Measurements from ENCODE around the gene S100A9.

DNA sequence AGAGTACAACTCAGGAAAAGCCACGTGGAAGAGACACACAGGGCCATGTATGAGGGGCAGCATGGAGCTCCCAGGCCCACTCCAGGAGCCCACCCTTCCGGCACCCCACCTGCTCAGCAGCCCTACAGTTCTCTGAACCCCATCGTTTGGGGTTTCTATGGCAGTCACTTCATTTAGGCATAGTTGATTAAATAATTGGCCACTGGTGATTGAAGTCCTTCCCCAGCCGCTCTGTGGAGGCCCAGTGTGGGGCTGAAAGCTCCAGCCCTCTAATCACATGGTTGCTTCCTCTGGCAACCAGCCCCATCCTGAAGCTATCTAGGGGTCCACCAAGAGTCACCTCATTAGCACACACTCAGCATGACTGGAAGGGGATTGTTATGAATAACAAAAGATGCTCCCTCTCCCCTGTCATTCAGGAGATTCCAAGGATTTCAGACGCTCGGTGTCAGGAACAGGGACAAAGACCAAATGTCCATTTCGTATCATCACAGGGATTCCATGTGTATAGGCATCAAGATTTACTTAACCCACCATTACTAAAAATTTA is 46.5 kb downstream of the S100A9 start:
- TF ChIP-seq EZH2phosphoT487 (IDR thresholded peaks at IDR 0.05; ENCODE audit: borderline replicate concordance) (no peak), EGR1 (IDR thresholded peaks at IDR 0.05; ENCODE audit: low read depth) (no peak), POLR2AphosphoS5 (IDR thresholded peaks at IDR 0.05; ENCODE audit: low read depth, low read length) (no peak), YY1 (IDR thresholded peaks at IDR 0.05; ENCODE audit: extremely low read depth, insufficient replicate concordance, low read depth, low read length) (no peak), CEBPB (IDR thresholded peaks at IDR 0.05; ENCODE audit: low read depth) (no peak)
- TF ChIP-seq, protein P1, sequence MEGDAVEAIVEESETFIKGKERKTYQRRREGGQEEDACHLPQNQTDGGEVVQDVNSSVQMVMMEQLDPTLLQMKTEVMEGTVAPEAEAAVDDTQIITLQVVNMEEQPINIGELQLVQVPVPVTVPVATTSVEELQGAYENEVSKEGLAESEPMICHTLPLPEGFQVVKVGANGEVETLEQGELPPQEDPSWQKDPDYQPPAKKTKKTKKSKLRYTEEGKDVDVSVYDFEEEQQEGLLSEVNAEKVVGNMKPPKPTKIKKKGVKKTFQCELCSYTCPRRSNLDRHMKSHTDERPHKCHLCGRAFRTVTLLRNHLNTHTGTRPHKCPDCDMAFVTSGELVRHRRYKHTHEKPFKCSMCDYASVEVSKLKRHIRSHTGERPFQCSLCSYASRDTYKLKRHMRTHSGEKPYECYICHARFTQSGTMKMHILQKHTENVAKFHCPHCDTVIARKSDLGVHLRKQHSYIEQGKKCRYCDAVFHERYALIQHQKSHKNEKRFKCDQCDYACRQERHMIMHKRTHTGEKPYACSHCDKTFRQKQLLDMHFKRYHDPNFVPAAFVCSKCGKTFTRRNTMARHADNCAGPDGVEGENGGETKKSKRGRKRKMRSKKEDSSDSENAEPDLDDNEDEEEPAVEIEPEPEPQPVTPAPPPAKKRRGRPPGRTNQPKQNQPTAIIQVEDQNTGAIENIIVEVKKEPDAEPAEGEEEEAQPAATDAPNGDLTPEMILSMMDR (IDR thresholded peaks at IDR 0.05 in 2 of 3, conservative IDR thresholded peaks at IDR 0.05 in 1 of 3; ENCODE audit: borderline replicate concordance in 1 of 3, insufficient read depth in 1 of 3, low read depth in 2 of 3, low read length in 2 of 3) = no peak
